Upper lobe of left lung (tissue), 4 donors: ENCODE measurements around the gene PTPRN2.

ENCODE experiments used
- CTCF ChIP-seq, 6 experiments: fragments of 450-650 bp in 4 of 6; fragments of 200-600 bp in 2 of 6; sonication (generic) in 2 of 6; IDR thresholded peaks; one replicate each; pipeline ENCODE4 v1.5.1; 2016 to 2019; ENCODE audit warnings: antibody characterized with exemption in 6 of 6
- POLR2A ChIP-seq, 4 donors: fragments of 450-650 bp; IDR thresholded peaks; one replicate each; pipeline ENCODE4 v1.5.1; 2016 to 2017; ENCODE audit warnings: antibody characterized with exemption in 4 of 4, mild to moderate bottlenecking in 2 of 4
- POLR2AphosphoS5 ChIP-seq, 2 donors: sonication (generic); formaldehyde crosslinking; IDR thresholded peaks; one replicate each; pipeline ENCODE4 v1.5.1; 2017; ENCODE audit warnings: antibody characterized with exemption in 2 of 2

GRCh38 chr7:158044482-158044823, 543.2 kb downstream of the PTPRN2 start:
- TF ChIP-seq POLR2AphosphoS5 (IDR thresholded peaks at IDR 0.05) (no peak), CTCF (IDR thresholded peaks at IDR 0.05) (no peak), POLR2A (IDR thresholded peaks at IDR 0.05) (no peak)
